Measurements from ENCODE around the gene FUT7.
A peak's percentile ranks its signal among the peaks of the same experiment; 100 is the strongest.

FUT7 gene

DNA sequence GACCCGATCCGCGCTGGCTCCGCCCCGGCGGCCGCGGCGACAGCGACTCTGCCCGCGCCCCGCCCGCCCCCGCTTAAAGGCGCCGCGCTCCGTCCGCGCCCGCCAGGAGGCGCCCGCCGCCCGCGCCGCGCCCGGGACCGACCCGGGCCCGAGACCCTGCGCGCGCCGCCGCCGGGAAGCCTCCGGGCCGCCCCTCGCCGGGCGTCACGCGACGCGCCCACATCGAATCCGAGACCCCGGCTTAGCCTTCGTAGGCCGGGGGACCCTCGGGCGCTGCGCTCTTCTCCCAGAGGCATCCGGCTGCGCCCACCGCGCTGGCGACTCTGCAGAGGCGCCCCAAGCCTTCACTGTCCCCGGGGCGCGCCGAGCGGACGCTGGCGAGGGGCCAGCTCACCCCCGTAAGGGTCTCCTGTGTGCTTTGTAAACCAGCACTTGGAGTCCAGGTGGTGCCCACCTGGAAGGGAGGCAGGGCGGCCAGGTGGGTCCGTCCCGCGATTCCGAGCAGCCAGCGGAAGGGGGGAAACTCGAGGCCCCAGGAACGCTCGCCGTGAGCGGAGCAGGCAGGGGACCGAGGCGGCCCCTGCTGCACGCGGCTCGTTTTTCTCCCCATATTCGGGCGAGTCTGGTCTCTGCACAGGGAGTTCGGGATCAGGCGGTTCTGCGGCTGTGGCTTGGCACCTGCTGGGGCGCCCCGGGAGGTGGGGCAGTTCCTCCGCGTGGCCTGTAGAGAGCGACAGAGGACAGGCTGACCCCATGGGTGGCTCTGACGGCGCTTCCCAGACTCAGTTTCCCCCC, 3.4 kb downstream of the FUT7 start:
- Histone ChIP-seq H3K9me3 (ENCODE audit: control insufficient read depth, insufficient read depth, low read depth, low read length) (no peaks in the 10 kb centered on the region), H3K4me1 (ENCODE audit: control insufficient read depth, insufficient read depth, low read length) (peaks cover 2% of the 10 kb centered on the region; the same call in 1 of the 2 replicates), H3K27ac (ENCODE audit: extremely low read depth, low read depth, low read length) (peak overlapping the region; percentile 62; the same call in 1 of the 2 replicates), H3K4me3 (ENCODE audit: low read depth, low read length) (peak overlapping the region; percentile 42), H3K36me3 (ENCODE audit: control insufficient read depth in 2 of 2, insufficient read depth in 1 of 2, low read length in 2 of 2) (no peaks in the 10 kb centered on the region)
- CTCF ChIA-PET: interaction anchor here (0.5 to 5.8 kb wide), 64 partner anchors 9 to 965 kb away, joined by 3 to 86 read pairs (median 5); partner anchors contain the start of genes C8G, CLIC3, NPDC1 and PAXX
- POLR2A ChIA-PET: interaction anchor here (0.6 to 1.7 kb wide), 10 partner anchors 9 to 236 kb away, joined by 3 to 8 read pairs (median 3); partner anchors contain the start of genes PAXX and TUBB4B
- TF ChIP-seq ZEB2 (tag by site-specific recombination; IDR thresholded peaks at IDR 0.05): peak; percentile 92
- TF ChIP-seq ZNF132 (tag by site-specific recombination; IDR thresholded peaks at IDR 0.05; ENCODE audit: borderline replicate concordance): no peak
- TF ChIP-seq, protein P1, sequence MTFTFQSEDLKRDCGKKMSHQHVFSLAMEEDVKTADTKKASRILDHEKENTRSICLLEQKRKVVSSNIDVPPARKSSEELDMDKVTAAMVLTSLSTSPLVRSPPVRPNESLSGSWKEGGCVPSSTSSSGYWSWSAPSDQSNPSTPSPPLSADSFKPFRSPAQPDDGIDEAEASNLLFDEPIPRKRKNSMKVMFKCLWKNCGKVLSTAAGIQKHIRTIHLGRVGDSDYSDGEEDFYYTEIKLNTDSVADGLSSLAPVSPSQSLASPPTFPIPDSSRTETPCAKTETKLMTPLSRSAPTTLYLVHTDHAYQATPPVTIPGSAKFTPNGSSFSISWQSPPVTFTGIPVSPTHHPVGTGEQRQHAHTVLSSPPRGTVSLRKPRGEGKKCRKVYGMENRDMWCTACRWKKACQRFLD (tag by site-specific recombination; IDR thresholded peaks at IDR 0.05): no peak
- TF ChIP-seq ZNF623 (tag by site-specific recombination; IDR thresholded peaks at IDR 0.05): peak; percentile 5; the same call in 1 of the 2 replicates
- TF ChIP-seq ZBTB7A (tag by site-specific recombination; IDR thresholded peaks at IDR 0.05; ENCODE audit: low read depth): 0 out of 2 replicates have a peak, but pooled peaks have one; percentile 24
- TF ChIP-seq, protein P2, sequence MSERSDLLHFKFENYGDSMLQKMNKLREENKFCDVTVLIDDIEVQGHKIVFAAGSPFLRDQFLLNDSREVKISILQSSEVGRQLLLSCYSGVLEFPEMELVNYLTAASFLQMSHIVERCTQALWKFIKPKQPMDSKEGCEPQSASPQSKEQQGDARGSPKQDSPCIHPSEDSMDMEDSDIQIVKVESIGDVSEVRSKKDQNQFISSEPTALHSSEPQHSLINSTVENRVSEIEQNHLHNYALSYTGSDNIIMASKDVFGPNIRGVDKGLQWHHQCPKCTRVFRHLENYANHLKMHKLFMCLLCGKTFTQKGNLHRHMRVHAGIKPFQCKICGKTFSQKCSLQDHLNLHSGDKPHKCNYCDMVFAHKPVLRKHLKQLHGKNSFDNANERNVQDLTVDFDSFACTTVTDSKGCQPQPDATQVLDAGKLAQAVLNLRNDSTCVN (tag by site-specific recombination; optimal IDR thresholded peaks at IDR 0.05): peak; percentile 67
- peak; percentile 29 for TF ChIP-seq HIC1 (tag by site-specific recombination; IDR thresholded peaks at IDR 0.05)
- no peak for TF ChIP-seq ZNF18 (tag by site-specific recombination; IDR thresholded peaks at IDR 0.05)
- TF ChIP-seq GLI4 (tag by site-specific recombination; IDR thresholded peaks at IDR 0.05): no peak
- peak; percentile 77 for TF ChIP-seq ZXDB (tag by site-specific recombination; IDR thresholded peaks at IDR 0.05)
- no peak for TF ChIP-seq ZNF266 (tag by site-specific recombination; IDR thresholded peaks at IDR 0.05; ENCODE audit: low read depth)
- TF ChIP-seq, protein P3, sequence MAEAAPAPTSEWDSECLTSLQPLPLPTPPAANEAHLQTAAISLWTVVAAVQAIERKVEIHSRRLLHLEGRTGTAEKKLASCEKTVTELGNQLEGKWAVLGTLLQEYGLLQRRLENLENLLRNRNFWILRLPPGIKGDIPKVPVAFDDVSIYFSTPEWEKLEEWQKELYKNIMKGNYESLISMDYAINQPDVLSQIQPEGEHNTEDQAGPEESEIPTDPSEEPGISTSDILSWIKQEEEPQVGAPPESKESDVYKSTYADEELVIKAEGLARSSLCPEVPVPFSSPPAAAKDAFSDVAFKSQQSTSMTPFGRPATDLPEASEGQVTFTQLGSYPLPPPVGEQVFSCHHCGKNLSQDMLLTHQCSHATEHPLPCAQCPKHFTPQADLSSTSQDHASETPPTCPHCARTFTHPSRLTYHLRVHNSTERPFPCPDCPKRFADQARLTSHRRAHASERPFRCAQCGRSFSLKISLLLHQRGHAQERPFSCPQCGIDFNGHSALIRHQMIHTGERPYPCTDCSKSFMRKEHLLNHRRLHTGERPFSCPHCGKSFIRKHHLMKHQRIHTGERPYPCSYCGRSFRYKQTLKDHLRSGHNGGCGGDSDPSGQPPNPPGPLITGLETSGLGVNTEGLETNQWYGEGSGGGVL (tag by site-specific recombination; IDR thresholded peaks at IDR 0.05): no peak; the same call in 1 of the 2 replicates
- peak; percentile 48; the same call in 1 of the 2 replicates for TF ChIP-seq ZNF654 (tag by site-specific recombination; IDR thresholded peaks at IDR 0.05; ENCODE audit: low read depth)
- TF ChIP-seq ZNF707 (tag by site-specific recombination; IDR thresholded peaks at IDR 0.05): no peak
- TF ChIP-seq ZSCAN30 (tag by site-specific recombination; IDR thresholded peaks at IDR 0.05): 0 out of 2 replicates have a peak, but pooled peaks have one; percentile 26
- peak; percentile 74; the same call in 1 of the 2 replicates for TF ChIP-seq ZNF692 (tag by site-specific recombination; IDR thresholded peaks at IDR 0.05)
- TF ChIP-seq KLF1 (tag by site-specific recombination; IDR thresholded peaks at IDR 0.05): peak; percentile 52
- TF ChIP-seq ZNF423 (tag by site-specific recombination; IDR thresholded peaks at IDR 0.05): peak; percentile 99
- TF ChIP-seq ZNF138 (tag by site-specific recombination; IDR thresholded peaks at IDR 0.05; ENCODE audit: borderline replicate concordance): no peak
- TF ChIP-seq ZNF449 (tag by site-specific recombination; IDR thresholded peaks at IDR 0.05): peak; percentile 25; the same call in 1 of the 2 replicates

Measured in HEK293 (cell line).